Stimulated activated CD8-positive, alpha-beta memory T cell treated with anti-CD3 and anti-CD28 coated beads, Interleukin-15, amount 100 ng/mL, for 24 hours (primary cell): ENCODE data around the gene SDC1.
"Not testable (repeated sequence)": the region's sequence is repeated elsewhere in the genome, so short reads cannot be mapped to it uniquely, and the experiment has no call there.

Experiments
- DNase-seq: peaks from one replicate; pipeline ENCODE4 v3.0.0-alpha.2; 2020; ENCODE audit warnings: low read depth

Gene SDC1, protein sequence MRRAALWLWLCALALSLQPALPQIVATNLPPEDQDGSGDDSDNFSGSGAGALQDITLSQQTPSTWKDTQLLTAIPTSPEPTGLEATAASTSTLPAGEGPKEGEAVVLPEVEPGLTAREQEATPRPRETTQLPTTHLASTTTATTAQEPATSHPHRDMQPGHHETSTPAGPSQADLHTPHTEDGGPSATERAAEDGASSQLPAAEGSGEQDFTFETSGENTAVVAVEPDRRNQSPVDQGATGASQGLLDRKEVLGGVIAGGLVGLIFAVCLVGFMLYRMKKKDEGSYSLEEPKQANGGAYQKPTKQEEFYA

DNA sequence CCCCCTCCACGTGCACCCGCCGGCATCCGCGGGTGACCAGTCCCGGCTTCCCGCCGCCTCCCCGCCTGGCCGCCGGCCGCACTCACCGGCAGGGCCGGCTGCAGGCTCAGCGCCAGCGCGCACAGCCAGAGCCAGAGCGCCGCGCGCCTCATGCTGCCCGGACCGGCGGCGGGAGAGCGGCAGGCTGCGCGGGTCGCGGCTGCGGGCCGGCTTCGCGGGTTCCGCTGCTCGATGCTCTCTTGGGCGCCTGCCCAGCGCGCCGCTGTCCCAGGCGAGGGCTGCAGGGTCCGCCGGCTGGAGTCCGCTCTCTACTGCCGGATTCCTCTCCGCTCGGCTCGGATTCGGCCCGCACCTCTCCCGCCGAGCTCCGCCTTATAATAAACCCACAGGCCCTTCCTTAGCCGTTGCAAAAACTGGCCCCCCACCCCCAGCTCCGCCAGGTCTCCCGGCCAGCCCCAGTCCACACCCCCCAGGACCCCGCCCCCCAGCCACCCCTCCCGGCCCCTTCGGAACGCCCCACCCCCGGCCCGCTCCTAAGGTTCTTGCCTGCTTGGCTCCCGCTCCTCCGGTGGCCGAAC lies at the start of gene SDC1:
Gene SDC1, minus strand, starts transcription at position 415 of the 578 bp plus-strand sequence. Its CDS starts 263 bp downstream, at position 152.
- DNase-seq, result no peak

DNA sequence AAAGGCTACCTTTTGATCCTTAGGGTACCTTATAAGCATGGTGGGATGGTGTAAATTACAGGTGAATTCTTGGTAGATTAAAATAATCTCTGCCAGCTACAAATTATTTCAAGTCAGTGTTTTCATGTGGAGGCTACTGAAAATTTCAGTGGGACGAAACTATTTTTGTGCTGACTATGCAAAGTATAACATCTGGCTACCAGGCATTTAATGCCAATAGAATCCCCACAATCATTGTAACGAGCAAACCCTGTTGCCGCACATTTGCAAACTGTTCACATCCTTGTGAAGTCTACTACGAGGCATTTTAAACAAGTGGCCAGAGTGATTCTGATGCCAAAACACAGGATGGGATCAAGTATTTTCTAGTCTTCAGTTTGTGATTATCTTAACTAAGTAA lies 48.1 kb upstream of the SDC1 start:
- no peak for DNase-seq

DNA sequence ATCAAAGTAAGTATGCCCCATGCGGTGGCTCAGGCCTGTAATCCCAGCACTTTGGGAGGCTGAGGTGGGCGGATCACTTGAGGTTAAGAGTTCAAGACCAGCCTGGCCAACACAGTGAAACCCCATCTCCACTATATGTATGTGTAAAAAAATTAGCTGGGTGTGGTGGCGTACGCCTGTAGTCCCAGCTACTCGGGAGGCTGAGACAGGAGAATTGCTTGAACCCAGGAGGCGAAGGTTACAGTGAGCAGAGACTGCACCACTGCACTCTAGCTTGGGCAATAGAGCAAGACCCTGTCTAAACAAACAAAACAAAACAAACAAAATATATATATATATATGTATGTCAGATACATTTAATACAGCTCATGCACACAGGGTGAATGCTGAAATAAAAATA lies 43.4 kb upstream of the SDC1 start:
- DNase-seq, result not testable (repeated sequence)

- DNase-seq, result no peak
These were observed 42.6 kb upstream of the SDC1 start for GRCh38 chr2:20267529-20267928.

- no peak for DNase-seq
These were observed 39.7 kb upstream of the SDC1 start for GRCh38 chr2:20264629-20265028.

- DNase-seq, result no peak
These were observed 32.5 kb upstream of the SDC1 start for GRCh38 chr2:20257411-20257810.

DNA sequence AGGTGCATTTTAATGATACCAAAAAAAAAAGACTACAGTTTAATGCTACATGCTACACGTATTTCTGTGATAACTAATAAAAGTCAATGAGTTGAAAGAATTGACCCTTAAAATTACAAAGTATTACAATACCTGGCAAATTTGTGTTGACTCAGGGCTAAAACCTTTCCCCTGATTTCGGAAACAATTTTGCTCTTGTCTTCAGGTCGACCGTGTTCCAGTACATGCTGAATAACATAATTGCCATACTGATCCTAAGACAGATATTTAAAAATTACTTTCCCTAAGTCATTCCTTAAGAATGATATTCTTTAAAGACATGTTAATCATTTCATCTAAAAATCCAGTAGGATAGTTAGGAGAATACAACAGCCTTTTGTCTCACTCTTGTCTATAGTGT lies 29.8 kb upstream of the SDC1 start:
- DNase-seq, result no peak

DNA sequence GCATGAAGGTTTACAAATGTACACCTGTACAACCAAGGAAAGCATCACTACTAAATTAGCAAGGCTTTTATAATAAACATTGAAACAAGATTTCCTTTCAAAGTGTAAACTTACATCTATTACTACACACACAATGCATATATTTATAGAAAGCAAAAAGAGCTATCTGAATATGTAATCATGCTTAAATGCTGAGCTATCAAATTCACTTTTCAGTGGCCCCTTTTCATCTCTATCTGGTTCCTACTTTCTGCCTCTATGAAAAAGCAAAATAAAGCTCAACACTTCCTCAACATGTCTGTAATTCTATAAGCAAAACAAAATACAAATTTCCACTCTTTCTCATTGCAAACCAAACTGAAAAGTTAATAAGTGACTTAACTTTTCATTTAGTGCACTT lies 25.5 kb upstream of the SDC1 start:
- no peak for DNase-seq

DNA sequence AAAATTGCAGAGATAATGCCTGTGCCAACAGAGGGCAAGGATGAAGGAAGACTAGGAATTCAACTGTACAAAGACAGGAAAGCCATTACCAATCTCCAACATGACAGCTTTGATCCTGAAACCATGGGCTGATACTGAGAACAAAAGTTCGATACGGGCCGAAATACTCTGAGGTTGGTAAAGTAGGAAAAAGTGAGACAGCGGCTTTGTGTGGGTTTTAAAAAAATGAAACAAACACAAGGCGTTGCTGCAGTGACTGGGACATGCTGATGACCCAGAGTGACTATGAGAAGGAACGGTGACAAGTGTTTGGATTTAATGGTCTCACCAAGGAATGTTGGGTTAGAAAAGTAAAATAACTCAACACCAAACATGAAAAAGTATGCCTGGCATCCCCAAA lies 24.2 kb upstream of the SDC1 start:
- no peak for DNase-seq

DNA sequence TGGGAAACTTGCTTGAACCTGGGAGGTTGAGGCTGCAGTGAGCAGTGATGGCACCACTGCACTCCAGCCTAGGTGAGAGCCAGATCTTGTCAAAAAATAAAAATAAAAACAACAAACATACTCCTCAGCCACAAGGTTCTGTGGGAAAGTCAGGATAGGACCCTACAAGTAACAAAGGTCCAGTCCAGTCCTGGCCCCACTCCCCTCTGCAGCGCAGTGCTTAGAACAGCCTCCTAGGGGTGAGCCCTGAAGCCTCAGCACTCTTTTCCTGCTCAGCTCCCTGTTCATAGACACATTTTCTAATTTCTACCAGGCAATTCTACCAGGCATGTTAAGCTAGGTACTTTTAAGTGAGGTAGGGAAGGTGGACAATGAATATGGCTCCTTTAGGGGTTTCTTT lies 22.2 kb upstream of the SDC1 start:
- no peak for DNase-seq

- not testable (repeated sequence) for DNase-seq
These were observed 18.7 kb upstream of the SDC1 start for GRCh38 chr2:20243637-20244036.

- no peak for DNase-seq
These were observed 17.9 kb upstream of the SDC1 start for GRCh38 chr2:20242727-20243377.

DNA sequence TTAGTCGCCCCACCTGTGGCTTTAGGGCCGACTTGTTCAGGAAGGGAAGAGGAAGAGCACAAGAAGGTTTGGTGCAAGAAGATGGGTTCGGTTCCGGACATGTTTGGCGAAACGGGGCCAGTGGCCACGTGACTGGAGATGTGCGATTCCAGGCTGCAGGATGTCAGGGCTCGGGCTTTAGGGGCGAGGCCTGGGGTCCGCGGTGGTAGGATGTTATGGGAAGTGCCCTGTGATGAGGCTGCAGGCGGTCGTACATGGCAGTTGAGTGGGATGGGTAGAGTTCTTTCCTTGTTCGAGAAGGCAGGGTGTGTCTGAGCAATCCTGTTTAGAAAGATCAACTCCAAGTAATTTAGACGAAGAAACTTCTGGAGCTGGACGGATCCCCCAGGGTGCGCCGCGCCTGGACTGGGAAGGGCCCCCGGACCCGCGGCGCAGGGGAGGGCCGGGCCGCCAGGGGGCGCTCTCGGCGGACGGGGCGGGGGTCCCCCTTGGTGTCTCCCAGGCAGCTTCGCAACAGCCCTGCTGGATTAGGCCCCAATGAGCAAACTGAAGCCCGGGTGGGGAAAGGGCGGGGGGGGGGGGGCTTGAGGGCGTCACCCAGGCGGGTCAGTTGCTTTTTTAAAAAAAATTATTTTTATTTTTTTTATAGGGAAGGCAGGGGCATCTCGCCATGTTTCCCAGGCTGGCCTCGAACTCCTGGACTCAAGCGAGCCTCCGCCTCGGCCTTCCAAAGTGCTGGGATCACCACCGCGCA lies 17.2 kb upstream of the SDC1 start:
- DNase-seq, result no peak

DNA sequence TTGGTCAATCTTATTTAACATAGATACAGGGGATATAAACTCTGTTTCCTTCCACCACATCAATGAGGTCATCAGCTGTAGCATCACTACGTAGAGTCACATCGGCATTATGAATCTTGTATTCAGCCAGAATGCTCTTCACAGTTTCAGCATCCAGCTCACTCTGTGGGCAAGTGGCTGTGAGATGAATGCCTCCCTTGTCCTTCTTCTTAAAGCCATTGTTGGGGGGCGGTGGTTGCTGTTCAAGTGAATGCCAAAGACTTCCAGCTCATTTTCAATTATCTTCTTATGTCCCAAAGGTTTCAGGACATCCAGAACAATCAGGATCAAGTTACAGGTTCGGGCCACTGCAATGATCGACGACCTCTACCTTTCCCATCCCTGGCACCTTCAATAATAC lies 15.4 kb upstream of the SDC1 start:
- DNase-seq, result not testable (repeated sequence)

- DNase-seq, result no peak
These were observed 11.6 kb upstream of the SDC1 start for GRCh38 chr2:20236496-20236895.

GRCh38 chr2:20235655-20236305 lies 10.8 kb upstream of the SDC1 start:
- DNase-seq, result no peak

GRCh38 chr2:20234597-20234996 lies 9.7 kb upstream of the SDC1 start:
- not testable (repeated sequence) for DNase-seq

DNA sequence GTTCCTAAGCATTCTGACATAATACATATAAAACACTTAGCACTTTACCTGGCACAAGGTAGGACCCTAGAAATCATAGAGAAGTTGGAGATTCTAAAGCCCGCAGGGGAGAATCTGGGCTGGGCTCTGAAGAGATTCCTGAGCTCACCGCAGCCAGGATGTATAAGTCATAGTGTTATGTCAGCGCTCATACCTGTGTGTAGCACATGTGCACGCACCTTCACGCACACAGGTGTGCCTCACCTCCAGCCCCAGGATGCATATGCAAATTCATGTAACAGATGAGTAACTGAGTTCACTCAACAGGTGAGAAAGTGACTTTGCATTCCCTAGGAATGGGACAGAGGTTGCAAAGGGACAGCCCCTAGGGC lies 7.9 kb upstream of the SDC1 start:
- DNase-seq, result no peak

GRCh38 chr2:20231598-20232026 lies 6.7 kb upstream of the SDC1 start:
- no peak for DNase-seq

- no peak for DNase-seq
These were observed 6.2 kb upstream of the SDC1 start for GRCh38 chr2:20231159-20231558.

DNA sequence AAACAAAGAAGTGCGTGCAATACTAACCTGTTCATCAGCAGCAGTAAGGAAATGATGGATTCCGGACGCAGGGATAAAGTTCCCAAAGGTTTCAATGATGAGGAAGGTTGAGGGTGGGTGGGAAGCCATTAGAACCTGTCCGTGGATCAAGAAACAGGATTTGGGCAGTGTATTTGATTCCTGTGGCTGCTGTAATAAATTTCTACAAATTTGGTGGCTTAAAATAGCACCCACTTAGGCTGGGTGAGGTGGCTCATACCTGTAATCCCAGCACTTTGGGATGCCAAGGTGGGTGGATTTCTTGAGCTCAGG lies 5.1 kb upstream of the SDC1 start:
- no peak for DNase-seq

DNA sequence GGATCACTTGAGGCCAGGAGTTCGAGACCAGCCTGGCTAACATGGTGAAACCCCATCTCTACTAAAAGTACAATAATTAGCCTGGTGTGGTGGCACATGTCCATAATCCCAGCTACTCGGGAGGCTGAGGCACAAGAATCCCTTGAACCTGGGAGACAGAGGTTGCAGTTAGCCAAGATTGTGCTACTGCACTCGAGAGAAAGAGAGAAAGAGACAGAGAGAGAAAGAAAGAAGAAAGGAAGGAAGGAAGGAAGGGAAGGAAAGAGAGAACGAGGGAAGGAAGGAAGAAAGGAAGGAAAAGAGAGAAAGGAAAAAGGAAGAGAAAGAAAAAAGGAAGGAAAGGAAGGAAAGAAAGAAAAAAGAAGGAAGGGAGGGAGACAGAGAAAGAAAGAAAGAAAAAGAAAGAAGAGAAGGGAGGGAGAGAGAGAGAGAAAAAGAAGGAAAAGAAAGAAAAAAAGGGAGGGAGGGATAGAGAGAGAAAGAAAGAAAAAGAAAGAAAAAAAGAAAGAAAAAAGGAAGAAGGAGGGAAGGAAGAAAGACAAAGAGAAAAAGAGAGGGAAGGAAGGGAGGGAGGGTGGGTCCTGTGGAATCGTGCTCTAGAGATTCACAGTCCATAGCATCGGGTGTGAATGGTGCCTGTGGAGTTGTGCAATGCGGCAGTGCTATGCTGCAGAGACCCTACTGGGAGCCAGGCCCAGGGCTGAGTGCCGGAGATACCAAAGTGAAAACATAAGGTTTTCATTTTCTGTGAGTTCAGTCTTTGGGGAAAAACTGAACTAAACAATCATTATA lies 4.6 kb upstream of the SDC1 start:
- DNase-seq, result no peak
